Metanephros (tissue), 1 donor: Measurements from ENCODE around the gene SAYSD1. TPM values are rescaled to one million over a fixed set of nuclear protein-coding genes. Genes with fewer than 3 reads are reported as not detected.

Source experiments
- total RNA-seq: library from RNA; depleted of rRNA; stranded (reverse); fragments of >200 nt; gene quantifications from one replicate; pipeline ENCODE4 v1.2.3, GENCODE V29; 2014

Gene SAYSD1
- 16.1 TPM for total RNA-seq

GRCh38 chr6:39114704-39115599, at the start of gene SAYSD1:
SAYSD1 (minus strand) TSS chr6:39115186; CDS start chr6:39115089, 97 bp downstream.

Other genes starting within 250 kb of the SAYSD1 start
- 0.82 TPM for gene GLP1R, start 66.4 kb downstream of the SAYSD1 start, total RNA-seq
- gene KCNK5, start 114.3 kb upstream of the SAYSD1 start, total RNA-seq: 6.9 TPM
- gene KCNK17, start 199.2 kb upstream of the SAYSD1 start, total RNA-seq: 1.1 TPM
- not detected for gene KCNK16, start 207.5 kb upstream of the SAYSD1 start, total RNA-seq